Measurements from ENCODE around the gene JOSD2.

JOSD2 gene

DNA sequence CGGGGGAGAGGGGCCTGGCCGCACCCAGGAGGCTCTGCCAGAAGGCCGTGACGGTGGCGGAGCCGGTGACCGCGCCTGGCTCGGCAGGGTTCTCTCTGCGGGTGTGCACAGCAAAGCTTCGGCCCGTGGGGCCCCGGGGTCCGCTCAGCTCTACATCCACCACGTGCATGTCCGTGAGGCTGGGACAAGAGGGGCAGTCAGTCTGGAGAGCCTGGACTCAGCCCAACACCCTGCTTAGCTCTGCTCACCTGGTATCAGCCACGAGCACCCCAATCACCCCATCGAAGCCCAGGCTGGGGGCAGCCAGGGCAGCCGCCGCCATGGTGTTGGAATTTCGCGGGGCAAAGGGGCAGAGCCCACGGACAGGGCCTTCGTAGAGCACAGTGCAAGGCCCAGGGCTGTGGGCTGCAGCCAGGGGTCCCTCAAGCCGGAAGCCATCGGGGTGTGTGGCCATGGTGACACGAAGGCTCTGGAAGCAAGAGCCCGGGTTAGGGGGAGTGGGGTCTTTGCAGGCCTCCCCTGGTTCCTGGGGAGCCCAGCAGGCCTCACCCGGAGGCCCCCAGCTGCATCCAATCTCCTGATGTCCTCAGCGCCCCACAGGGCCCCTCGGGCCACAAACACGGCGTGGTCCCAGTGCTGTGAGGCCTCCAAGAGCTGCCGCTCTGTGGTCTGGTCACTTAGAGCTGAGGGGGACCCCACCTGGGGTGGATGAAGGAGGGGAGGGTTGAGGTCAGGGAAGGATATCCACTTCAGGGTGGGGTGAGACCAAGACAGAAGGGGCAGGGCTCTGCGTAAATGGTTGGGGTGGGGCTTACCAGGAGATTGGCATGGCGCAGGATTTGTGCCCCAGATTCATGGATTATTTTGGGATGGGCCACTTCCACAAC lies 1.4 kb upstream of the JOSD2 start:
- Histone ChIP-seq H3K27ac (ENCODE audit: low read length) (no peak overlapping the region), H3K4me3 (ENCODE audit: low read length in 2 of 2) (no peak overlapping the region), H3K9ac (ENCODE audit: low read length in 2 of 2) (no peak overlapping the region)

DNA sequence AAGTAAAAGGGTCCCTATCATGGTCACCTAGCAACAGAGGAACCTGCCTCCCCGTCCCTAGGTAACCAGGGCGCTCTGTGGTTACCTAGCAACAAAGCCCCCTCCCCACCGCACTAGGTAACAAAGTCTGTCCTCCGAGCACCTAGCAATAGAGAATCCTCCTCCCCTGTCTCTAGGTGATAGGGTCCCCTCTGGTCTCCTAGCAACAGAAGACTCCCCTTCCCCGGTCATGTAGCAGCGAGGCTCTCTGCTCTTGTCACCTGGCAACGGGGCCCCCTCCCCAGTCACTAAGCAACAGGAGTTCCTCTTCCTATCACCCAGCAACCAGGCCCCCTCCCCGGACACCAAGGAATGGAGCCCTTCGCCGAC lies 307 bp downstream of the JOSD2 start:
- Histone ChIP-seq H3K27ac (ENCODE audit: low read length) (peak overlapping the region; percentile 24), H3K9me3 (ENCODE audit: control insufficient read depth in 2 of 2, low read length in 2 of 2) (no peaks in the 10 kb centered on the region), H3K36me3 (ENCODE audit: control insufficient read depth in 2 of 2, insufficient read depth in 2 of 2, low read length in 2 of 2) (no peaks in the 10 kb centered on the region), H3K27me3 (ENCODE audit: control insufficient read depth in 1 of 2, insufficient read depth in 2 of 2, low read length in 2 of 2) (peaks cover 0 to 3% of the 10 kb centered on the region in 2 donors), H3K4me3 (ENCODE audit: low read length in 2 of 2) (peak overlapping the region; percentile 75 to 87), H3K4me1 (ENCODE audit: control insufficient read depth, insufficient read depth, low read length) (peaks cover 12% of the 10 kb centered on the region), H3K9ac (ENCODE audit: low read length in 2 of 2) (peak overlapping the region; percentile 70 to 82)

More for the DNA sequence above, 1.4 kb upstream of the JOSD2 start:
- Histone ChIP-seq H3K36me3 (ENCODE audit: control insufficient read depth in 2 of 2, insufficient read depth in 2 of 2, low read length in 2 of 2) (no peaks in the 10 kb centered on the region), H3K4me1 (ENCODE audit: control insufficient read depth, insufficient read depth, low read length) (peaks cover 12% of the 10 kb centered on the region), H3K9me3 (ENCODE audit: control insufficient read depth in 2 of 2, low read length in 2 of 2) (no peaks in the 10 kb centered on the region), H3K27me3 (ENCODE audit: control insufficient read depth in 1 of 2, insufficient read depth in 2 of 2, low read length in 2 of 2) (peaks cover 0 to 3% of the 10 kb centered on the region in 2 donors)

DNA sequence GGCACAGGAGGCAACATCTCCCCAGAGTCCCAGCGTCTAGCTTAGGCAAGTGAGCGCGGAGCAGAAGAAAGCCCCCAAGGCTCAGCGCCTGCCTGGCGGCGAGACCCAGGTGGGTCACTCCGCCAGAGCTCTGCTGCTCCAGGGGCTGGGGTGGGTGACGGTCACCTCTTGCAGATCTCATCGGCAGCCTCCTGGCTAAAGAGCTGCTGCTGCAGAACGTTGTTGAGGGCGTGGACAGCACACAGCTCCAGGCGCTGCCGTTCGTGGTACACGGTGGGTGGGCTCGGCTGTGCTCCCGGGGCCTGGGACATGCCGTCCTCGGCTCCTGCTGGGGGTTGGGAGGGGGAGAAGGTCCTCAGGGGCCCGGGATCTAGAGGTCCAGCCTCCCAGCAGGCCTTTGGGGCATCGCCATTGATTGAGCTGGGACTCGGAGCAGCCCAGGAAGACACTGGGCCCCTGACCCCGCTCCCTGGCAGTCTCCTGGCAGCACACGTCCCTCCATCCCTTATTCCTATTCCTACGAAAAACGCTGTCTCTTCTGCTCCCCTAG lies 795 bp downstream of the JOSD2 start:
- Histone ChIP-seq H3K36me3 (ENCODE audit: control insufficient read depth in 2 of 2, insufficient read depth in 2 of 2, low read length in 2 of 2) (no peaks in the 10 kb centered on the region), H3K9ac (ENCODE audit: low read length in 2 of 2) (peak overlapping the region; percentile 70 to 82), H3K4me3 (ENCODE audit: low read length in 2 of 2) (peak overlapping the region; percentile 75 to 87), H3K27me3 (ENCODE audit: control insufficient read depth in 1 of 2, insufficient read depth in 2 of 2, low read length in 2 of 2) (peaks cover 0 to 3% of the 10 kb centered on the region in 2 donors), H3K27ac (ENCODE audit: low read length) (no peak overlapping the region), H3K4me1 (ENCODE audit: control insufficient read depth, insufficient read depth, low read length) (peaks cover 12% of the 10 kb centered on the region), H3K9me3 (ENCODE audit: control insufficient read depth in 2 of 2, low read length in 2 of 2) (no peaks in the 10 kb centered on the region)

DNA sequence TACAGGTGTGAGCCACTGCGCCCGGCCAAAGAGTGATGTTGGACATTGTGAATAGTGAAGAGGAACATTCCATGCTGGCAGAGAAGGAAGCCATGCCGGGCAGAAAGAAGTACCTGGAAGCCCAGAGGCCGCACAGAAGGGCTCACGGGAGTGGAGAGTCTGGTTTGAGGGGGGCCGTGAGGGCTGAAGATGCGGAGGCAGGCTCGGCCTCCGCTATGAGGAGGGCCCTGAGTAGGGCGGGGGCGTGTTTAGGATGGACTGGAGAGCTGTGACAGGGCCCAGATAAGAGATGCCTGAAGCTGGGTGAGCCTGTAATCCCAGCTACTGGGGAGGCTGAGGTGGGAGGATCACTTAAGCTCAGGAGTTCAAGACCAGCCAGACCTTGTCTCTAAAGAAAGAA lies 1.6 kb downstream of the JOSD2 start:
- Histone ChIP-seq H3K4me1 (ENCODE audit: control insufficient read depth, insufficient read depth, low read length) (peaks cover 12% of the 10 kb centered on the region), H3K4me3 (ENCODE audit: low read length in 2 of 2) (no peak overlapping the region), H3K9me3 (ENCODE audit: control insufficient read depth in 2 of 2, low read length in 2 of 2) (no peaks in the 10 kb centered on the region), H3K27me3 (ENCODE audit: control insufficient read depth in 1 of 2, insufficient read depth in 2 of 2, low read length in 2 of 2) (peaks cover 0 to 2% of the 10 kb centered on the region in 2 donors), H3K27ac (ENCODE audit: low read length) (no peak overlapping the region), H3K36me3 (ENCODE audit: control insufficient read depth in 2 of 2, insufficient read depth in 2 of 2, low read length in 2 of 2) (no peaks in the 10 kb centered on the region), H3K9ac (ENCODE audit: low read length in 2 of 2) (no peak overlapping the region)

- Histone ChIP-seq H3K9ac (ENCODE audit: low read length in 2 of 2) (no peak overlapping the region), H3K4me3 (ENCODE audit: low read length in 2 of 2) (no peak overlapping the region), H3K27me3 (ENCODE audit: control insufficient read depth in 1 of 2, insufficient read depth in 2 of 2, low read length in 2 of 2) (no peaks in the 10 kb centered on the region), H3K36me3 (ENCODE audit: control insufficient read depth in 2 of 2, insufficient read depth in 2 of 2, low read length in 2 of 2) (no peaks in the 10 kb centered on the region), H3K27ac (ENCODE audit: low read length) (no peak overlapping the region), H3K9me3 (ENCODE audit: control insufficient read depth in 2 of 2, low read length in 2 of 2) (no peaks in the 10 kb centered on the region), H3K4me1 (ENCODE audit: control insufficient read depth, insufficient read depth, low read length) (peaks cover 12% of the 10 kb centered on the region)
Measured at GRCh38 chr19:50508843-50509190, 2.2 kb downstream of the JOSD2 start.

GRCh38 chr19:50507376-50507775 lies 3.6 kb downstream of the JOSD2 start:
- H3K9ac ChIP-seq (ENCODE audit: low read length in 2 of 2) = no peak overlapping the region
- peaks cover 12% of the 10 kb centered on the region for H3K4me1 ChIP-seq (ENCODE audit: control insufficient read depth, insufficient read depth, low read length)
- no peak overlapping the region for H3K27ac ChIP-seq (ENCODE audit: low read length)
- no peak overlapping the region for H3K4me3 ChIP-seq (ENCODE audit: low read length in 2 of 2)
- H3K36me3 ChIP-seq (ENCODE audit: control insufficient read depth in 2 of 2, insufficient read depth in 2 of 2, low read length in 2 of 2) = no peaks in the 10 kb centered on the region
- no peaks in the 10 kb centered on the region for H3K27me3 ChIP-seq (ENCODE audit: control insufficient read depth in 1 of 2, insufficient read depth in 2 of 2, low read length in 2 of 2)
- H3K9me3 ChIP-seq (ENCODE audit: control insufficient read depth in 2 of 2, low read length in 2 of 2) = no peaks in the 10 kb centered on the region

DNA sequence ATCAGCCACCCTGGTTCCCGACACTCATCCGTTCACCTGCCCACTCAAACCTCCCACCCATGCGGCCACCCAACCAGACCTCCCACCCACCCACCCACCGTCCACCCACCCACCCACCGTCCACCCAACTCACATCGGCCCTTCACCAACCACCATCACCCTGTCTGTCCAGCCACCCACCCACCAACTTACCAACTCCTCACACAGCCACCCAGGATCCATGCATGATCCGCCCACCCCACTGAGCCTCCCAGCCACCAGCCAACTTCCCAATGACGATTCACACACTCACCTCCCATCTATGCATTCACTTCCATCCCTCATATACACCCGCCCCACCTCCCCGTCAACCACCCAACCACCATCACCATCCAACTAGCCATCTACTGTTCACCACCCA lies 4.3 kb downstream of the JOSD2 start:
- peaks cover 12% of the 10 kb centered on the region for H3K4me1 ChIP-seq (ENCODE audit: control insufficient read depth, insufficient read depth, low read length)
- no peak overlapping the region for H3K4me3 ChIP-seq (ENCODE audit: low read length in 2 of 2)
- H3K9ac ChIP-seq (ENCODE audit: low read length in 2 of 2) = no peak overlapping the region
- H3K9me3 ChIP-seq (ENCODE audit: control insufficient read depth in 2 of 2, low read length in 2 of 2) = no peaks in the 10 kb centered on the region
- H3K27me3 ChIP-seq (ENCODE audit: control insufficient read depth in 1 of 2, insufficient read depth in 2 of 2, low read length in 2 of 2) = no peaks in the 10 kb centered on the region
- H3K36me3 ChIP-seq (ENCODE audit: control insufficient read depth in 2 of 2, insufficient read depth in 2 of 2, low read length in 2 of 2) = no peaks in the 10 kb centered on the region
- no peak overlapping the region for H3K27ac ChIP-seq (ENCODE audit: low read length)

- Histone ChIP-seq H3K27me3 (ENCODE audit: control insufficient read depth in 1 of 2, insufficient read depth in 2 of 2, low read length in 2 of 2) (no peaks in the 10 kb centered on the region), H3K27ac (ENCODE audit: low read length) (no peak overlapping the region), H3K9me3 (ENCODE audit: control insufficient read depth in 2 of 2, low read length in 2 of 2) (no peaks in the 10 kb centered on the region), H3K4me1 (ENCODE audit: control insufficient read depth, insufficient read depth, low read length) (peaks cover 12% of the 10 kb centered on the region), H3K9ac (ENCODE audit: low read length in 2 of 2) (no peak overlapping the region), H3K36me3 (ENCODE audit: control insufficient read depth in 2 of 2, insufficient read depth in 2 of 2, low read length in 2 of 2) (no peaks in the 10 kb centered on the region), H3K4me3 (ENCODE audit: low read length in 2 of 2) (no peak overlapping the region)
Measured at GRCh38 chr19:50505856-50506611, 5.0 kb downstream of the JOSD2 start.

DNA sequence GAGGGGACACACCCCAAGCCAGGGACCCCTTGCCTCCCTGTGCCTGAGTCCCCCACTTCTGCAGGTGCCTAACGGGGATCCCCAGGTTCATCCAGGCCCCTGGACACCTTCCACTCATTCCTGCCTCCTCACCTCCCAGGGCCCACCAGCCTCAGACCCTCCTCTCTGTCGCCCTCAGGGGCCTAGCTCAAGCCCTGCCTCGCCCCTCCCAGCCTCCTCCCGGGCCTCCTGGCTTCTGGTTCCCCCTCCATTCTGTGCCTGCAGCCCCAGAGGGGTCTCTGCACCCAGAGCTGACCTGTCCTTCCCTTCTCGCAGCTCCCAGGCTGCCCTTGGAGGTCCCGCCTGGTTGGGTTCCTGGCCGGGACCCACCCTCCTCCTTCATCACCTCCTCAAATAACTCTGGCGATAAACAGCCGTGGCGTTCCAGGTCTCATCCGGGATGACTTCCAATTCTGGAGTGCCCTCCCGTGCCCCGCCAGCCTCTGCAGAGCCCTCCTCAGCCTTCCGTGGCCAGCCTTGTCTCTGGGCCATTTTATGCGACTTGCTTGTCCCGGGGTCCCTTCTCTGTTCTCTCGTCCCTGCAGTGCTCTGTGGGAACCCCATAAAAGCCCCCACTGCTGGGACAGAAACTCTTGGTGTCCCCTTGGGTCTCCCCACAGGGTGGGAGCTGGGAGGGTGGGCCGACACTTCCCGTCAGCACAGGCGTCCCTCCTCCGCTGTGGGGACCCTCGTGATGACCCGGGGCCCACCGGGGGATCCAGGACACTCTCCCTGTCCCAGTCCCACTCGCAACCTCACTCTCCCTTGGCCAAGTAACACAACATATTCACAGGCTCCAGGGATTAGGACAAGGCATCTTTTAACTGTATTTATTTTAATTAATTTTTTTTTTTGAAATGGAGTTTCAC lies 9.2 kb downstream of the JOSD2 start:
- H3K9ac ChIP-seq (ENCODE audit: low read length in 2 of 2) = no peak overlapping the region
- no peaks in the 10 kb centered on the region for H3K27me3 ChIP-seq (ENCODE audit: control insufficient read depth in 1 of 2, insufficient read depth in 2 of 2, low read length in 2 of 2)
- H3K4me1 ChIP-seq (ENCODE audit: control insufficient read depth, insufficient read depth, low read length) = no peaks in the 10 kb centered on the region
- no peak overlapping the region for H3K4me3 ChIP-seq (ENCODE audit: low read length in 2 of 2)
- H3K36me3 ChIP-seq (ENCODE audit: control insufficient read depth in 2 of 2, insufficient read depth in 2 of 2, low read length in 2 of 2) = no peaks in the 10 kb centered on the region
- no peaks in the 10 kb centered on the region for H3K9me3 ChIP-seq (ENCODE audit: control insufficient read depth in 2 of 2, low read length in 2 of 2)
- no peak overlapping the region for H3K27ac ChIP-seq (ENCODE audit: low read length)

GRCh38 chr19:50501186-50501567 lies 9.8 kb downstream of the JOSD2 start:
- Histone ChIP-seq H3K27me3 (ENCODE audit: control insufficient read depth in 1 of 2, insufficient read depth in 2 of 2, low read length in 2 of 2) (no peaks in the 10 kb centered on the region), H3K27ac (ENCODE audit: low read length) (no peak overlapping the region), H3K9ac (ENCODE audit: low read length in 2 of 2) (no peak overlapping the region), H3K4me3 (ENCODE audit: low read length in 2 of 2) (no peak overlapping the region), H3K9me3 (ENCODE audit: control insufficient read depth in 2 of 2, low read length in 2 of 2) (no peaks in the 10 kb centered on the region), H3K36me3 (ENCODE audit: control insufficient read depth in 2 of 2, insufficient read depth in 2 of 2, low read length in 2 of 2) (no peaks in the 10 kb centered on the region), H3K4me1 (ENCODE audit: control insufficient read depth, insufficient read depth, low read length) (no peaks in the 10 kb centered on the region)
